Skeletal muscle satellite cell (primary cell): Measurements from ENCODE around the gene APMAP.

Experiments
- H3K27me3 ChIP-seq: 2 replicates; pipeline ENCODE4 v1.7.0; 2013; ENCODE audit warnings: low read length; ENCODE audit not compliant: control insufficient read depth, insufficient read depth
- H3K36me3 ChIP-seq: 2 replicates; pipeline ENCODE4 v1.7.0; 2013; ENCODE audit warnings: mild to moderate bottlenecking, control low read depth, low read length; ENCODE audit not compliant: insufficient read depth
- H3K4me1 ChIP-seq: 2 replicates; pipeline ENCODE4 v1.7.0; 2013; ENCODE audit warnings: low read length; ENCODE audit not compliant: control insufficient read depth, insufficient read depth
- H3K4me2 ChIP-seq: 2 replicates; pipeline ENCODE4 v1.7.0; 2013; ENCODE audit warnings: mild to moderate bottlenecking, low read length
- H3K4me3 ChIP-seq: 2 replicates; pipeline ENCODE4 v1.7.0; 2013; ENCODE audit warnings: low read length
- H3K9ac ChIP-seq: 2 replicates; pipeline ENCODE4 v1.7.0; 2013; ENCODE audit warnings: mild to moderate bottlenecking, low read depth, low read length, moderate library complexity
- H3K9me3 ChIP-seq: replicated peaks from 2 replicates; pipeline ENCODE4 v1.7.0; 2013; ENCODE audit warnings: mild to moderate bottlenecking, control low read depth, low read length

Gene APMAP

GRCh38 chr20:25021336-25021735, 28.8 kb upstream of the APMAP start:
- Histone ChIP-seq H3K4me3 (no peak overlapping the region), H3K36me3 (no peaks in the 10 kb centered on the region)

GRCh38 chr20:25020901-25021301, 28.4 kb upstream of the APMAP start:
- Histone ChIP-seq H3K4me1 (no peaks in the 10 kb centered on the region), H3K4me2 (no peak overlapping the region), H3K36me3 (no peaks in the 10 kb centered on the region), H3K9me3 (no peaks in the 10 kb centered on the region), H3K27me3 (peaks cover 9% of the 10 kb centered on the region), H3K9ac (no peak overlapping the region), H3K4me3 (no peak overlapping the region)

More at GRCh38 chr20:25021336-25021735, 28.8 kb upstream of the APMAP start:
- no peaks in the 10 kb centered on the region for H3K9me3 ChIP-seq
- no peak overlapping the region for H3K4me2 ChIP-seq
- no peak overlapping the region for H3K9ac ChIP-seq
- H3K4me1 ChIP-seq, result no peaks in the 10 kb centered on the region
- H3K27me3 ChIP-seq, result peaks cover 13% of the 10 kb centered on the region

GRCh38 chr20:25020345-25020744, 27.8 kb upstream of the APMAP start:
- H3K4me2 ChIP-seq, result no peak overlapping the region
- no peaks in the 10 kb centered on the region for H3K36me3 ChIP-seq
- H3K27me3 ChIP-seq, result peaks cover 5% of the 10 kb centered on the region
- no peaks in the 10 kb centered on the region for H3K9me3 ChIP-seq
- H3K9ac ChIP-seq, result no peak overlapping the region
- no peaks in the 10 kb centered on the region for H3K4me1 ChIP-seq
- no peak overlapping the region for H3K4me3 ChIP-seq

- Histone ChIP-seq H3K9me3 (no peaks in the 10 kb centered on the region), H3K36me3 (no peaks in the 10 kb centered on the region), H3K4me2 (no peak overlapping the region), H3K9ac (no peak overlapping the region), H3K27me3 (peaks cover 5% of the 10 kb centered on the region), H3K4me1 (no peaks in the 10 kb centered on the region), H3K4me3 (no peak overlapping the region)
These were observed 27.0 kb upstream of the APMAP start for GRCh38 chr20:25019381-25020155.

- Histone ChIP-seq H3K4me1 (no peaks in the 10 kb centered on the region), H3K36me3 (no peaks in the 10 kb centered on the region)
These were observed 26.3 kb upstream of the APMAP start for GRCh38 chr20:25018841-25019240.

GRCh38 chr20:25018425-25018824, 25.9 kb upstream of the APMAP start:
- Histone ChIP-seq H3K4me3 (no peak overlapping the region), H3K4me2 (no peak overlapping the region), H3K4me1 (no peaks in the 10 kb centered on the region), H3K9me3 (no peaks in the 10 kb centered on the region), H3K27me3 (peaks cover 5% of the 10 kb centered on the region), H3K36me3 (no peaks in the 10 kb centered on the region), H3K9ac (no peak overlapping the region)

More at GRCh38 chr20:25018841-25019240, 26.3 kb upstream of the APMAP start:
- no peak overlapping the region for H3K9ac ChIP-seq
- H3K4me3 ChIP-seq, result no peak overlapping the region
- no peak overlapping the region for H3K4me2 ChIP-seq
- H3K27me3 ChIP-seq, result peaks cover 5% of the 10 kb centered on the region
- no peaks in the 10 kb centered on the region for H3K9me3 ChIP-seq

GRCh38 chr20:25017257-25017803, 24.8 kb upstream of the APMAP start:
- no peaks in the 10 kb centered on the region for H3K36me3 ChIP-seq
- peaks cover 5% of the 10 kb centered on the region for H3K27me3 ChIP-seq
- H3K4me3 ChIP-seq, result no peak overlapping the region
- no peak overlapping the region for H3K4me2 ChIP-seq
- H3K4me1 ChIP-seq, result no peaks in the 10 kb centered on the region
- H3K9me3 ChIP-seq, result no peaks in the 10 kb centered on the region
- H3K9ac ChIP-seq, result no peak overlapping the region

GRCh38 chr20:25016471-25016870, 23.9 kb upstream of the APMAP start:
- no peaks in the 10 kb centered on the region for H3K36me3 ChIP-seq
- H3K9me3 ChIP-seq, result no peaks in the 10 kb centered on the region
- no peaks in the 10 kb centered on the region for H3K4me1 ChIP-seq
- no peak overlapping the region for H3K9ac ChIP-seq
- no peak overlapping the region for H3K4me2 ChIP-seq
- peaks cover 9% of the 10 kb centered on the region for H3K27me3 ChIP-seq
- H3K4me3 ChIP-seq, result no peak overlapping the region

GRCh38 chr20:25015986-25016385, 23.4 kb upstream of the APMAP start:
- Histone ChIP-seq H3K9me3 (no peaks in the 10 kb centered on the region), H3K36me3 (no peaks in the 10 kb centered on the region), H3K4me1 (no peaks in the 10 kb centered on the region), H3K27me3 (peaks cover 10% of the 10 kb centered on the region), H3K4me3 (no peak overlapping the region), H3K9ac (no peak overlapping the region), H3K4me2 (no peak overlapping the region)

- Histone ChIP-seq H3K9ac (no peak overlapping the region), H3K36me3 (no peaks in the 10 kb centered on the region), H3K9me3 (no peaks in the 10 kb centered on the region), H3K4me2 (no peak overlapping the region), H3K27me3 (peaks cover 13% of the 10 kb centered on the region), H3K4me3 (no peak overlapping the region), H3K4me1 (no peaks in the 10 kb centered on the region)
These were observed 22.3 kb upstream of the APMAP start for GRCh38 chr20:25014816-25015215.

- no peaks in the 10 kb centered on the region for H3K36me3 ChIP-seq
- no peak overlapping the region for H3K4me2 ChIP-seq
- no peak overlapping the region for H3K9ac ChIP-seq
- no peaks in the 10 kb centered on the region for H3K4me1 ChIP-seq
- H3K4me3 ChIP-seq, result no peak overlapping the region
- peaks cover 16% of the 10 kb centered on the region for H3K27me3 ChIP-seq
- H3K9me3 ChIP-seq, result no peaks in the 10 kb centered on the region
These were observed 21.2 kb upstream of the APMAP start for GRCh38 chr20:25013478-25014380.
